LHCN-M2 (cell line): ENCODE results near the gene ZNF287. TPM values are rescaled to one million over a fixed set of nuclear protein-coding genes. Genes with fewer than 3 reads are reported as not detected.

ENCODE experiments used
- DNase-seq: peaks from one replicate; pipeline ENCODE4 v3.0.0-alpha.2; 2012; ENCODE audit warnings: low read depth
- total RNA-seq: library from RNA; depleted of rRNA; stranded (reverse); fragments of >200 nt; gene quantifications from 2 replicates; pipeline ENCODE4 v1.2.3, GENCODE V29; 2014; rRNA removed

ZNF287 gene
- total RNA-seq, 1 experiment from 2014 or later = 11.4 TPM

- peak; percentile 82 for DNase-seq
These were observed 52.4 kb downstream of the ZNF287 start for GRCh38 chr17:16516594-16517051.

- DNase-seq = no peak
These were observed 53.1 kb downstream of the ZNF287 start for GRCh38 chr17:16515933-16516332.

- DNase-seq = no peak
These were observed 55.1 kb downstream of the ZNF287 start for GRCh38 chr17:16513873-16514272.

DNA sequence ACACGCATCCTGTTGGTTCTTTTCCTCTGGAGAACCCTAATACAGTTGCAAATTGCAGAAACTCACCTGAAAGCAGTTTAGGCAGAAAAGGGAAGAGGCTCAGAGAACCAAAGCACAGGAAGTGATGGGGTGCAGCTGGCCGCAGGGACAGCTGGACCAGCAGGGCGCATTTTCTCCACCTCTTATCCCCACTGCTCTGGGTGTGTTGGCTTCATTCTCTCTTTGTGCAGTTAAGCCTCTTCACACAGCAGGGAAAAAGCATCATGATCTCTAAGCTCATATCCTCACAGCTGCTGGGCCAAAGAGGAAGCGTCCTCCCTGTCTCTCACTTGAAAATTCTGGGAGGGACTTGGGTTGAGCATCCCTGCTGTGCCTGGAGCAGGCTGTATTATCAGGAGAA lies 57.0 kb downstream of the ZNF287 start:
- DNase-seq = peak; percentile 83

DNA sequence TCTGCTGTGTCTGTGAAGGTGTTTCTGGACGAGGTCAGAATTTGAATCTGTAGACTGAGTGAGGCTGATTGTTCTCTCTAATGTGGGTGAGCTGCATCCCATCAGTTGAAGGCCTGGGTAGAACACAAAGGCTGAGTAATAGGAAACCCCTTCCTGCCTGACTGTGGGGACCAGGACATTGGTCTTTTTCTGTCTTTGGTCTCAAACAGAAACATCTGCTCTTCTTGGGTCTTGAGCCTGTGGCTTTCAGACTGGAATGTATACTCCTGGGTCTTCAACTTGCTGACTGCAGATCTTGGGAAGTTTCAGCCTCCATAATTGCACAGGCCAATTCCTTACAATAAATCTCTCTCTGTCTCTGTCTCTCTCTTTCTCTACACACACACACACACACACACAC lies 57.4 kb downstream of the ZNF287 start:
- DNase-seq = no peak

DNA sequence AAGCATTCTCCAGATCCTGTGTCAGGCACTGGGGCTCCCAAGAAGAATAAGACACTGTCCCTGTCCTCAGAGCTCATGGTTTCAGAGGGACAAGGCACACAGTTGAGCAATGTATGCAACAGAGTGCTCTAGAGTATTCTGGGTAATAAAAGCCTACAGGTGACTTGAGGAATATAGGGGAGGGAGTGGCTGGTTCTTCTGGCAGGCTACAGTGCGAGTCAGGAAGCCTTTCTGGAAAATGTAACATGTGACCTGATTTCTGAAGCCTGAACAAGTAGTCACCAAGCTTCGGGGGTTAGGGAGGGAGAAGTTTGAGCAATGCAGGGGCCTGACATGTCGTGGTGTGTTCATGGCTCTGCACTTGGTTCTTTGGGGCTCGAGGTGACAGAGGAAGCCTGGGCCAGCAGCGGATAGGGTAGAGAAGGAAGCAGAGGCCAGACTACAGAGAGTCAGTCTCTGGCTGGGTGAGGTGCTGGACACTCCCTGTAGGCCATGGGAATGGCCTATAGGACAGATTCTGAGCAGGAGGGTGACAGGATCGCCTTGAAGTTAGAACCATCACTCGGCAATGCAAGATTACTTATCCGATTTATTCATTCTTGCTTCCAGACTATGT lies 61.0 kb downstream of the ZNF287 start:
- DNase-seq = no peak

GRCh38 chr17:16506188-16506587 lies 62.8 kb downstream of the ZNF287 start:
- no peak for DNase-seq

DNA sequence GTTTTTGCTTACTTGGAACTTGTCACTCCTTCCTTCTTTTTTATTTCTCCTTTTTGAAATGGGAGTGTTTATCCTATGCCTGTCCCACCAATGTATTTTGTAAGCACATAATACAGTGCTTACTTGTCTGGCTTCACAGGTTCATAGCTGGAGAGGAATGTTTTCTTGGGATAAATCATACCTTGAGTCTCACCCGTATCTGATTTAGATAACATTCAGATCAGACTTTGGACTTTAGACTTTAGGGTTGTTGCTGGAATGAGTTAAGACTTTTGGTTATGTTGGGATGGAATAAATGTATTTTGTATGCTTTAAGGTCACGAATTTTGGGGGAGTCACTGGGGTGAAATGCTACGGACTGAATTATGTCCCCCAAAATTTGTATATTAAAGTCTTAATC lies 64.0 kb downstream of the ZNF287 start:
- no peak for DNase-seq

Other genes starting within 250 kb of the ZNF287 start
- gene CENPV, start 215.7 kb downstream of the ZNF287 start, total RNA-seq = 7.8 and 9.5 TPM in 2 replicates
- 992 and 1,176 TPM in 2 replicates for gene UBB, start 188.1 kb downstream of the ZNF287 start, total RNA-seq
- gene TRPV2, start 153.6 kb downstream of the ZNF287 start, total RNA-seq = 54.8 and 56.7 TPM in 2 replicates
- gene LRRC75A, start 77.0 kb downstream of the ZNF287 start, total RNA-seq = 0.06 and 0.38 TPM in 2 replicates
- 5.3 and 5.7 TPM in 2 replicates for gene ZNF624, start 84.6 kb upstream of the ZNF287 start, total RNA-seq
- gene CCDC144A, start 121.0 kb upstream of the ZNF287 start, total RNA-seq = 3.3 and 4.5 TPM in 2 replicates